D721Med (cell line): Measurements from ENCODE around the gene CDKN2B-AS1.

ENCODE experiments used
- DNase-seq: peaks from one replicate; pipeline ENCODE4 v3.0.0; 2011; ENCODE audit warnings: low spot score; ENCODE audit not compliant: insufficient read length
- FAIRE-seq: peaks from 2 replicates; lab custom pipeline; 2011; peaks lifted over from hg19 to GRCh38; lab: Jason Lieb, UNC
- CTCF ChIP-seq: IDR thresholded peaks from 2 replicates; pipeline ENCODE4 v1.5.1; 2012; ENCODE audit warnings: mild to moderate bottlenecking, control low read depth; ENCODE audit not compliant: insufficient read depth; ENCODE audit errors: missing control alignments

The CDKN2B-AS1 gene

GRCh38 chr9:22037954-22038690, 43.5 kb downstream of the CDKN2B-AS1 start:
- DNase-seq: no peak
- TF ChIP-seq CTCF: peak; percentile 40
- FAIRE-seq: no peak

GRCh38 chr9:22039258-22039657, 44.7 kb downstream of the CDKN2B-AS1 start:
- FAIRE-seq: no peak
- TF ChIP-seq CTCF: no peak
- DNase-seq: no peak

GRCh38 chr9:22040760-22041159, 46.2 kb downstream of the CDKN2B-AS1 start:
- TF ChIP-seq CTCF: no peak
- FAIRE-seq (no peak), DNase-seq (no peak)

- no peak for FAIRE-seq
- TF ChIP-seq CTCF: no peak
- no peak for DNase-seq
Observed at GRCh38 chr9:22041344-22041743, 46.8 kb downstream of the CDKN2B-AS1 start.

- TF ChIP-seq CTCF: no peak
- FAIRE-seq (no peak), DNase-seq (no peak)
Observed at GRCh38 chr9:22041775-22042174, 47.2 kb downstream of the CDKN2B-AS1 start.

GRCh38 chr9:22043928-22044327, 49.3 kb downstream of the CDKN2B-AS1 start:
- FAIRE-seq: no peak
- DNase-seq: no peak
- TF ChIP-seq CTCF: no peak

GRCh38 chr9:22044583-22044982, 50.0 kb downstream of the CDKN2B-AS1 start:
- no peak for FAIRE-seq
- no peak for TF ChIP-seq CTCF
- no peak for DNase-seq
